Activated CD4-positive, alpha-beta T cell treated with anti-CD3 and anti-CD28 coated beads for 1 hour (primary cell): ENCODE data around the gene MSRB3.

Source experiments
- DNase-seq: peaks from one replicate; pipeline ENCODE4 v3.0.0-alpha.2; 2020

The MSRB3 gene

DNA sequence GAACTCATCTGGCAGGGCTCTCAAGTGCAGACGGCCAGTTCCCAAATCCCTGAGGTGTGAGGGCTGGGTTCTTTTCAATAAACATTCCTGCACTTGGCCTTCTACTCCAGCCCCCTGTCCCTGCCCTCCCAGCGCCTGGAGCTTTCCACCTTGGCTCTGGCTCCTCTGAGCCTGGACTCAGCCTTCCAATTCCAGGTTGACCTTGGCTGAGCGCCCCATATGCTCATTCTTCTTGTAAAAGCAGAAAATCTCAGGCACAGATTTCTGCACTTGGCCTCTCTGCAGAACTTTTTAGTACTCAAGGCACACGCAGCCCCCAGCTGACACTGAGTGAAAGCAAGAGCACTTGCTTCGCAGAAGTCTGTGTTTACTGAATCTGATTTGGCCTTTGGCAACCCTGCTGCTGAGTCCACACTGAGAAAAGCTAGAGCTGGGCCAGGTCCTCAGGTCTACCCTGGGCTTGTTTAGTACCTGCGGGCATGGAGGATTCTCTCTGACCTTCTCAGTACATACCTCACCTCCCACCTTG lies 222.7 kb downstream of the MSRB3 start:
- DNase-seq: no peak

DNA sequence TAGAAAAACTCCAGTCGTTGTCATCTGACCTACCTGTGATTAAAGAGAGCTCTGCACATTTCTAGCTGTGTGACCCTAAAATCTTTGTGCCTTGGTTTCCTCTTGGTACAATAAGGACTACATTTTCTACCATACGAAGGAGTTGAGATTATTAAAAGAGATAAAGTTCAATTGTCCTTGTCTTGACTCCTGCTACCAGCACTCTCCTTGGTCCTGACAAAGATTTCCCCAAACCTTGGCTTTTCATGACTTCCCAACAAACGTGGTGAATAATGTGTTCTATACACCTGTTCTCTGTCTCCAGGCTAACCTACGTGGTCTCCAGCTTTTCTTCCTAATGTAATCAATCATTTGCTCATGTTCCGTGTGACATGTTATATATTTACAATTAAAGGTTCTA lies 223.5 kb downstream of the MSRB3 start:
- no peak for DNase-seq

DNA sequence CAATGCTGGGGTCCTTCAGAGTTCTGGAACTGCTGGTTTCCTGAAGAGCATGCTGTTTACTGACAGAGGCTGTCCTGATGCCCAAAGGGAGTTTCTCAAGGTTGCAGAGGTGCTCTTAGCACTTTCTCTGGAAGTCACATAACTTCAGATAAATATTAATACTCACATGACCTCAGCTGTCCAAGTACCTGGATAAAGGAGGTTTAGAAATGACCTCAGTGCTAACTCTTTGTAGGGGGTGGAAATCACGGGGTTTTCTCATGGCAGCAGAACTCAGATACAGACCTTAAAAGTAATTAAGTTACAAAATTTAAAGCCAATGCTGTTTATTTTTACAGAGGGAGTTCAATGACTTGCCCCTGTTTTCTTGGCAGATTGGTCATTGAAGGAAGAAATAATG lies 225.9 kb downstream of the MSRB3 start:
- no peak for DNase-seq

DNA sequence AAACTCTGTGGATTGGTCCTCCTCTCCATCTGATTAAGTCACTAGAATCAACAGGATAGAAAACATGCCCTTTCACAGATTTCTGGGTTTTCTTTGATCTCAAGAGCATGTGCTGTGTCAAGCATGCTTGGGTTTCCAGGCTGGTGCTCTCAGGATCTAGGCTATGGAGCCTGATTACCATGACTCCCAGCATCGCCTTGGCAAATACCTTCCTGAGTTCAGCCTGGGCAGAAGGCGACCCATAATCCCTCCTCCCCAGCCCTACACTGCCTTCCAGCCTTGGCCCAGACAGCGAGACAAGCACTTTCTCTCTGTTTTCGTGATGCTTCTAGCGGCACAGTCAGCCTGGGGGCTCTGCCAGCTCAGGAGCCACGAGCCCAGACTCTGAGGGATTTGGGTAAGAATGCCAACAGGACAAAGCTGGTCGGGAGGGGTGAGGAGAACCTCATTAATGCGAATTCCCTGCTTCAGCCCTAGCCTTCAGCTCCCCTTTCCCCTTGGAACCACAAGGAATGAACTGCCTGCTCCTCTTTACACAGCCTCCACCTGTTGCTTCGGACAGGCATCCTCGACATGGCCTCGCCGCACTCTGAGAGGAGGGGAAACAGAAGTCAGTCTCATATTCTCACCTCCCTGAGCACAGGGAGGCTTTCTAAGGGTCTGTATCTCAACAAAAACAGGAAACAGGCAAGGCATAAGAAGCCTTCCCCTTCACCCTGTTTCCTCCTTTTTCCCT lies 227.1 kb downstream of the MSRB3 start:
- DNase-seq: no peak

DNA sequence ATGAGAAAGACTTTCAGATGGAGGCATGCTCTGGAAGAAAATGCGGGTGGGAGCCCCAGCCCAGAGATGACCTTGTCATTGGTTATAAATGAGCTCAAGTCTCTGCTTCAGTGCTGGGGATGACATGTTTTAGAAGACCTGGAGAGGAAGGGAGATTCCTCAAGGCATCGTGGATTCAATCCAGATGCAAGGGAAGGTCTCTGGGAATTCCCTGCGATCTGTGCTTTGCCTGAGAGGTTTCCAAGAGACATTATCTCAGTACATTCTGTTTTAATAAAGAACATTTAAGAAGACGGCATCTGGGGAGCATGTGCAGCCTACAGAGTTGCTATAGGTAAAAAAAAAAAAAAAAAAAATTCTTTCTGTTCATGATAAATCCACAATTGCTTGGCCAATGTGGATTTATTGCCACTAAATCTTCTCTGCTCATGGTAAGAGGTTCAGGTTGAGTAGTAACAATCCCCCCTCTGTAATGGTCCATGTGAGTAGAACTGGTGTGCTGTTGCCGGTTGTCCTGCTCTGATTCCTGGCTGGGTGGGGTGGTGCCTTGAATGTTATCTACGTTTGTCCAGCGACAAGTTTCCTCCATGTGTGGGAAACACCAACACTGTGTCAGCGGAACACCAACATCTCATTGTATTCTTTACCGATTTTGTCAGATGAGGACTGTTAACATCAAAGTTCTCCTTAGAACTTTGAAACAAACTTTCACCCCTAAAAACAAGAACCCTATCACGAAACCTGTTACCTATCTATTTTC lies 230.0 kb downstream of the MSRB3 start:
- no peak for DNase-seq

DNA sequence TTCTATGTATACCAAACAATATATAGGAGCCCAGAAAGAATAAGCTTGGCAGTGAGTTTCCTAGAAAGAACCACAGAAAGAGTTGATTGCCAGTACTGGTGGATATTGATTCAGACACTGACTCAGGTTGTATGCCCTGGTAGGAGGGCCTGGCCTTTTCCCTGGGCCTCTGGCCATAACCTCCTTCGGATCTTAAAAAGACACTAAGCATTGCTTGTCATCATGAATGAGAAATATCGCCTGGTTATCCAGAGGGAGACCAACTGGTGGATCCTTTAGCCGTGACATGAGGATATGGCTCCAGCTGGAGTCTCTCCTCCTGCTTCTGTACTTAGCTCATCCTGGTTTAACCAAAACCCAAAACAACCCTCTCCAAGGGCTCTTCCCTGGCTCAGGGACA lies 231.5 kb downstream of the MSRB3 start:
- no peak for DNase-seq

DNA sequence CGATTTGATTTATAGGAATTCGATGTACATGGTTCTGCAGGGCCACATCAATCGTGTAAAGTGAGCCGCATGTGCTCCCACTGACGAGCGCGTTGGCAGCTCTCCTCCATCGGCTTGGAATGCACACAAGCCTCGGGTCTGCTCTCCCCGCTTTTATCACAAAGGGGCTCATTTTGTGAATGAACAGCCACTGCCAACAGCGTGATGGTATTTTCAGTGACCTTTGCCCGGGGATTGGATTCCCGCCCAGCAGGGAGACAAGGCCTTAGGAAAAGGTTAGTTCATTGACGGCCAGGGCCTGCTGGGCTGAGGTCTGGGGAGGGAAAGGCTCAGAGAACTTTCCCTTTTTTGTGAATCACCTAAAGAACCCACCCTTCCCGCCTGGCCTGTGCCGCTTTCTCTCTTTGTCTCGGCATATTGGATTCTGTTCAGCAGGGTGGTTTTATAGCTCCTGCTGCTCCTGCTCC lies 232.1 kb downstream of the MSRB3 start:
- no peak for DNase-seq

DNA sequence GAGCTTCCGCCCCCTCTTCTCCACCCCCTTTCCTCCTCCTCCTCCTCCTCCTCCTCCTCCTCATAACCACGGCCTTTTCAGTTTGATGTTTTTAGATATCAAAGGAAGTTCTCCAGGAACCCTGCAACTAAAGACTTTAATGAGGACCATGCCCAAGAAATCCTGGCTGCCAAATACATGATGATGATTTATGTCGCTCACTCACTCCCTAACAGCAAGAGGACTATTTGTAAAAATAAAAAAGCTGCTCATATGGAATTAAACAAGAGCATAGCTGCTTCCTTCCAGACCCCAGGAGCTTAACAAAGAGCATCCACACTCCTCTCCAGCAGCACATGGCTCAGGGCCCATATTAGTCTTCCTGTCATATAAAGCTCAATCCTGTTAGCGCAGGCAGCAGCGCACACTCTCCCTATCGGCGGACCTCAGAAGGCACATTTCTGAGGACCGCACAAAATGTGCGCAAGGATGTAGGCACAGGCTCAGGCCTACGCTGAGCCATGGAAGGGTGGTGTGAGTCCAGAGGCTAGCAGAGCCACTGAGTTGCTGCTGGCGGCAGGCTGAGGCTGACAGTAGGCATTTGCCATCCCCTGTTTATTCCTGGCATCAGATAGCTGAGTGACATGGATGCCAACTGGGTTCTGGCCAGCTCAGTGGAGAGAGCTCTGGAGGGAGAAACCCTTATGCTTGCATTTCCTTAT lies 232.8 kb downstream of the MSRB3 start:
- no peak for DNase-seq

DNA sequence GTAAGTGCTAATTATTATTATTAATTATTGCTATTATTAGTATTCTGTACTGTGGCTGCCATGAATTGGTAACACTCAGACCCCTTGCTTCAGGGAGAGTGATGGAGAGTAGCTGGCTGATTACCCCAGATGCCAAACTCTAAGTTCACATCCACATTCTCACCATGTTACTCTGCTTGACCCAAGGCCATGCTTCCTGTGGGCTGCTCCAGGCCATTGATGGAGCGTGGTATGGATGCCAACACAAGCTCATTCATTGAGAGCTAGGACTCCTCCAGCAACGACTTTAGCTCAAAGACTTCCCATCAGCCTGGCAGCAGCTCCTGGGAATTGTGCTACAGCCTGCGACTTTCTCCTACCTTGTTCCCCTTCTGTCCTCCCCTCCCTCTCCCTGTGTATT lies 233.4 kb downstream of the MSRB3 start:
- no peak for DNase-seq
